ENCODE results near the gene FAM241A.

- TF ChIP-seq CTCF (IDR thresholded peaks at IDR 0.05) (peak in 1 of 3 donors; percentile 13), POLR2A (IDR thresholded peaks at IDR 0.05) (no peak)
Measured at GRCh38 chr4:112234952-112235609, 89.8 kb downstream of the FAM241A start.

All from lower leg skin (tissue), 3 donors.